ENCODE measurements around the gene UHRF2.
"Not testable (repeated sequence)": the region's sequence is repeated elsewhere in the genome, so short reads cannot be mapped to it uniquely, and the experiment has no call there.

UHRF2 gene, protein sequence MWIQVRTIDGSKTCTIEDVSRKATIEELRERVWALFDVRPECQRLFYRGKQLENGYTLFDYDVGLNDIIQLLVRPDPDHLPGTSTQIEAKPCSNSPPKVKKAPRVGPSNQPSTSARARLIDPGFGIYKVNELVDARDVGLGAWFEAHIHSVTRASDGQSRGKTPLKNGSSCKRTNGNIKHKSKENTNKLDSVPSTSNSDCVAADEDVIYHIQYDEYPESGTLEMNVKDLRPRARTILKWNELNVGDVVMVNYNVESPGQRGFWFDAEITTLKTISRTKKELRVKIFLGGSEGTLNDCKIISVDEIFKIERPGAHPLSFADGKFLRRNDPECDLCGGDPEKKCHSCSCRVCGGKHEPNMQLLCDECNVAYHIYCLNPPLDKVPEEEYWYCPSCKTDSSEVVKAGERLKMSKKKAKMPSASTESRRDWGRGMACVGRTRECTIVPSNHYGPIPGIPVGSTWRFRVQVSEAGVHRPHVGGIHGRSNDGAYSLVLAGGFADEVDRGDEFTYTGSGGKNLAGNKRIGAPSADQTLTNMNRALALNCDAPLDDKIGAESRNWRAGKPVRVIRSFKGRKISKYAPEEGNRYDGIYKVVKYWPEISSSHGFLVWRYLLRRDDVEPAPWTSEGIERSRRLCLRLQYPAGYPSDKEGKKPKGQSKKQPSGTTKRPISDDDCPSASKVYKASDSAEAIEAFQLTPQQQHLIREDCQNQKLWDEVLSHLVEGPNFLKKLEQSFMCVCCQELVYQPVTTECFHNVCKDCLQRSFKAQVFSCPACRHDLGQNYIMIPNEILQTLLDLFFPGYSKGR

GRCh38 chr9:6412487-6413364 is at the start of gene UHRF2:
TSS of gene UHRF2 (plus strand) at chr9:6413199. CDS start at chr9:6413491, 292 bp downstream.
- no peaks in the 10 kb centered on the region for H3K9me3 Mint-ChIP-seq
- H3K4me1 Mint-ChIP-seq: peaks cover 36% of the 10 kb centered on the region
- H3K27me3 Mint-ChIP-seq: no peaks in the 10 kb centered on the region
- H3K36me3 Mint-ChIP-seq: peaks cover 6% of the 10 kb centered on the region
- H3K27ac Mint-ChIP-seq: peak within 1 kb of the TSS; percentile 98
- peak within 1 kb of the TSS; percentile 88 for H3K4me3 Mint-ChIP-seq

DNA sequence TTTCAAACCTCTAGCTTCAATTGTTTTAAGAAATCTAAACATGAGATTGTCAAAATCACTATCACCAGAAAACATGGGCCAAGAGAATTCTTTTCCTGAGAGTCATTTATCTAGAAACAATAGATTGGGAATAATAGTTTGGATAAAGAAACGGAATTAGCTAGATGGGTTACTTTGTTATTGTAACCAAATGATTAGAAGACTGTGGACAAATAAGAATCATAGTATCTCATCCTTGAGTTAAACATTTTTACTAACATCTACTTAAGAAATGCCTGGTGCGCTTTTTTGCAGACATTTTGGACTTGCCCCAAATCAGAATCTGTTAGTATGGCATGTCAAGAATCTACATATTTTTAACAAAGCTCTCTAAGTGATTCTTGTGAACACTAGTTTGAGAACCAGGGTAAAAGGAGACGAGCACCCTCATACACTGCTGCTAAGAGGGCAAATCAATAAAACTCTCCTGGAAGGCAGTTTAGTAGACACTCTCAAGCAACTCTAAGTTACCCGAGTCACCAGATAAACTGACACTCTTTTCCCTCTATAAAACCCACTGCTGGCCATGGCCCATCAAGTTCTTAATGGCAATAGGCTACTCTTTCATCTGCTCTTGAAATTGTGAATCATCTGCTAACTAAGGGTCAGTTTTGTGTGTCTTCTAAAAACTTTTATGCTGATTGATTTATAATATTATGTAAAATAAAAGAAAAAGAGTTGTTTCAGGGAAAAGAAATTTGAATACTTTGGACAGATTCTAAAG is 45.7 kb upstream of the UHRF2 start:
- no peaks in the 10 kb centered on the region for H3K4me1 Mint-ChIP-seq
- H3K4me3 Mint-ChIP-seq: no peak overlapping the region
- no peaks in the 10 kb centered on the region for H3K9me3 Mint-ChIP-seq
- no peak overlapping the region for H3K27ac Mint-ChIP-seq
- no peaks in the 10 kb centered on the region for H3K27me3 Mint-ChIP-seq
- H3K36me3 Mint-ChIP-seq: no peaks in the 10 kb centered on the region

- H3K4me3 Mint-ChIP-seq: no peak overlapping the region
- no peaks in the 10 kb centered on the region for H3K9me3 Mint-ChIP-seq
- H3K27ac Mint-ChIP-seq: no peak overlapping the region
- H3K36me3 Mint-ChIP-seq: no peaks in the 10 kb centered on the region
- H3K4me1 Mint-ChIP-seq: no peaks in the 10 kb centered on the region
- H3K27me3 Mint-ChIP-seq: no peaks in the 10 kb centered on the region
Measured at GRCh38 chr9:6368831-6369230, 44.2 kb upstream of the UHRF2 start.

- H3K9me3 Mint-ChIP-seq, H3K27me3 Mint-ChIP-seq, H3K4me3 Mint-ChIP-seq, H3K36me3 Mint-ChIP-seq, H3K4me1 Mint-ChIP-seq: not testable (repeated sequence)
- H3K27ac Mint-ChIP-seq: peak overlapping the region; percentile 73
Measured at GRCh38 chr9:6381477-6382012, 31.5 kb upstream of the UHRF2 start.

GRCh38 chr9:6382681-6383080 is 30.3 kb upstream of the UHRF2 start:
- no peaks in the 10 kb centered on the region for H3K27me3 Mint-ChIP-seq
- H3K36me3 Mint-ChIP-seq: peaks cover 1% of the 10 kb centered on the region
- no peak overlapping the region for H3K27ac Mint-ChIP-seq
- no peaks in the 10 kb centered on the region for H3K4me1 Mint-ChIP-seq
- H3K4me3 Mint-ChIP-seq: no peak overlapping the region
- no peaks in the 10 kb centered on the region for H3K9me3 Mint-ChIP-seq

DNA sequence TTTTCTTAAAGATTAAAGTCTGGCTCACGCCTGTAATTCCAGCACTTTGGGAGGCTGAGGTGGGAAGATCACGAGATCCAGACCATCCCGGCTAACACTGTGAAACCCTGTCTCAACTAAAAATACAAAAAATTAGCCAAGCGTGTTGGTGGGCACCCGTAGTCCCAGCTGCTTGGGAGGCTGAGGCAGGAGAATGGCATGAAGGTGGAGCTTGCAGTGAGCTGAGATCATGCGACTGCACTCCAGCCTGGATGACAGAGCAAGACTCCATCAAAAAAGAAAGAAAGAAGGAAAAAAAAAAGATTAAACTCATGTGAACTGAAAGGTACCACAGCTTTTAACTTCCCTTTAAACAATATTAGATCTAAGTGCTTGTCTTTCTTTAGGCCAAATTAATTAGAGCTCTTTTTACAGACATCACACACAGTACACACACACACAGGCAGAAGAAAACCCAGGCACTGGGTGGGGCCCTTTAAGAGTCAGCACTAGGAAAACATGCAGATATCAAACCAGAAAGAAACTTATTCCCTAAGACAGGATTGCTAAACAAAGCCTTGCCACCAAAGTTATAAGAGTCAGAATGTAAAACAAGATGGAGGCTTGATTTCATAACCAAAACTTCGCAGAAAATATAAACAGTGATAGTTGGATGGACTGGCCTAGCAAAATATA is 29.3 kb upstream of the UHRF2 start:
- Mint-ChIP-seq H3K27ac (no peak overlapping the region), H3K27me3 (no peaks in the 10 kb centered on the region), H3K36me3 (peaks cover 1% of the 10 kb centered on the region), H3K9me3 (no peaks in the 10 kb centered on the region), H3K4me3 (no peak overlapping the region), H3K4me1 (no peaks in the 10 kb centered on the region)

GRCh38 chr9:6384732-6385131 is 28.3 kb upstream of the UHRF2 start:
- Mint-ChIP-seq H3K9me3 (no peaks in the 10 kb centered on the region), H3K4me1 (no peaks in the 10 kb centered on the region), H3K27ac (no peak overlapping the region), H3K4me3 (no peak overlapping the region), H3K36me3 (peaks cover 1% of the 10 kb centered on the region), H3K27me3 (no peaks in the 10 kb centered on the region)

DNA sequence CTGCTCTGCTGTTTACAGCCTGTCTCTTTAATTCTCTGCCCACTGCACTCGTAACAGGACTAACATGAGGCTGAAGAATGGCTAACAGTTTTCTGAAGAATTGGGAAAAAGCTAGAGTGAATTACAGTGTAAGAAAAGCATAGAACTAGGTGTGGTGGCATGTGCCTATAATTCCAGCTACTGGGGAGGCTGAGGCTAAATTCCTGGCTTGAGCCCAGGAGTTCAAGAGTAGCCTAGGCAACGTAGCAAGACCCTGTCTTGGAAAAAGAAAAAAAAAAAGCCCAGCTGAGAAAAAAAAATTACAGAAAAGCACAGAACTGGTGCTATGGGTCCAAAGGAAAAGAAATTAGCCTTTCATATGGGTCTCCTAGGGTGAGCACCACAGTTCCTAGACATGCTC is 13.9 kb upstream of the UHRF2 start:
- Mint-ChIP-seq H3K4me1 (no peaks in the 10 kb centered on the region), H3K4me3 (no peak overlapping the region), H3K27me3 (no peaks in the 10 kb centered on the region), H3K27ac (no peak overlapping the region), H3K36me3 (no peaks in the 10 kb centered on the region), H3K9me3 (no peaks in the 10 kb centered on the region)

DNA sequence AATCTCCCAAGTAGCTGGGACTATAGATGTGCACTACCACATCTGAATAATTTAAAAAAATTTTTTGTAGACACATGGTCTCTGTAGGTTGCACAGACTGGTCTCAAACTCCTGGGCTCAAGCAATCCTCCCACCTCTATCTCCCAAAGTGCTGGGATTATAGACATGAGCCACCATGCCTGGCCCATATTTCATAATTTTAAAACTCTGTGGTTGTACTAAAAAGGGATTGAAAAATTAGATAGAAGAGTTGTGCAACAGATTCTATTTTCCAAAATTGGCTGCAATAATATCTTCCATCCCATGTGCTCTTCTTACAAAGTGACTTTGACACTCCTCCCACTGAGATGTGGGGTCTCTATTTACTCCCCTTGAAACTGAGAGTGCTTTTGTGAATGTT is 7.6 kb upstream of the UHRF2 start:
- Mint-ChIP-seq H3K27me3 (no peaks in the 10 kb centered on the region), H3K4me1 (no peaks in the 10 kb centered on the region), H3K4me3 (no peak overlapping the region), H3K36me3 (no peaks in the 10 kb centered on the region), H3K9me3 (no peaks in the 10 kb centered on the region), H3K27ac (no peak overlapping the region)

- H3K4me1 Mint-ChIP-seq: peaks cover 3% of the 10 kb centered on the region
- no peak overlapping the region for H3K27ac Mint-ChIP-seq
- no peaks in the 10 kb centered on the region for H3K27me3 Mint-ChIP-seq
- H3K9me3 Mint-ChIP-seq: no peaks in the 10 kb centered on the region
- H3K36me3 Mint-ChIP-seq: no peaks in the 10 kb centered on the region
- no peak overlapping the region for H3K4me3 Mint-ChIP-seq
Measured at GRCh38 chr9:6407778-6408177, 5.2 kb upstream of the UHRF2 start.

GRCh38 chr9:6408320-6408719 is 4.7 kb upstream of the UHRF2 start:
- Mint-ChIP-seq H3K27me3 (no peaks in the 10 kb centered on the region), H3K9me3 (no peaks in the 10 kb centered on the region), H3K4me1 (peaks cover 3% of the 10 kb centered on the region), H3K36me3 (no peaks in the 10 kb centered on the region), H3K4me3 (no peak overlapping the region), H3K27ac (no peak overlapping the region)

- H3K4me1 Mint-ChIP-seq: peaks cover 11% of the 10 kb centered on the region
- H3K27ac Mint-ChIP-seq: no peak overlapping the region
- no peak overlapping the region for H3K4me3 Mint-ChIP-seq
- no peaks in the 10 kb centered on the region for H3K27me3 Mint-ChIP-seq
- no peaks in the 10 kb centered on the region for H3K9me3 Mint-ChIP-seq
- H3K36me3 Mint-ChIP-seq: no peaks in the 10 kb centered on the region
Measured at GRCh38 chr9:6409811-6410210, 3.2 kb upstream of the UHRF2 start.

GRCh38 chr9:6410633-6411032 is 2.4 kb upstream of the UHRF2 start:
- Mint-ChIP-seq H3K9me3 (no peaks in the 10 kb centered on the region), H3K36me3 (no peaks in the 10 kb centered on the region), H3K4me1 (peaks cover 19% of the 10 kb centered on the region), H3K4me3 (no peak overlapping the region), H3K27me3 (no peaks in the 10 kb centered on the region), H3K27ac (no peak overlapping the region)
